Liver (tissue), 3 donors: ENCODE results near the gene ITGB4.
"Not testable (repeated sequence)": the region's sequence is repeated elsewhere in the genome, so short reads cannot be mapped to it uniquely, and the experiment has no call there.

Source experiments
- CTCF ChIP-seq: fragments of 150-350 bp; IDR thresholded peaks from 2 replicates; pipeline ENCODE4 v1.5.1; 2017; ENCODE audit warnings: improper control_type of control experiment, low read depth, low read length; ENCODE audit not compliant: missing input control
- REST ChIP-seq: IDR thresholded peaks from 2 replicates; pipeline ENCODE4 v1.6.1; 2016; ENCODE audit warnings: antibody characterized with exemption, mild to moderate bottlenecking
- SP1 ChIP-seq: IDR thresholded peaks from 2 replicates; pipeline ENCODE4 v1.6.1; 2018; ENCODE audit warnings: antibody characterized with exemption, mild to moderate bottlenecking
- ZBTB33 ChIP-seq: IDR thresholded peaks from 2 replicates; pipeline ENCODE4 v1.6.1; 2016; ENCODE audit warnings: antibody characterized with exemption
- donor health status: healthy.
- donor health status: healthy.

GRCh38 chr17:75778066-75778860 lies 57.0 kb downstream of the ITGB4 start:
- not testable (repeated sequence) for TF ChIP-seq CTCF, ZBTB33, SP1, REST
